ENCODE results near the gene PRKCD. TPM values are rescaled to one million over a fixed set of nuclear protein-coding genes. Genes with fewer than 3 reads are reported as not detected.

Gene PRKCD
- total RNA-seq, 1 experiment from 2014 or later, result 19.2 TPM

DNA sequence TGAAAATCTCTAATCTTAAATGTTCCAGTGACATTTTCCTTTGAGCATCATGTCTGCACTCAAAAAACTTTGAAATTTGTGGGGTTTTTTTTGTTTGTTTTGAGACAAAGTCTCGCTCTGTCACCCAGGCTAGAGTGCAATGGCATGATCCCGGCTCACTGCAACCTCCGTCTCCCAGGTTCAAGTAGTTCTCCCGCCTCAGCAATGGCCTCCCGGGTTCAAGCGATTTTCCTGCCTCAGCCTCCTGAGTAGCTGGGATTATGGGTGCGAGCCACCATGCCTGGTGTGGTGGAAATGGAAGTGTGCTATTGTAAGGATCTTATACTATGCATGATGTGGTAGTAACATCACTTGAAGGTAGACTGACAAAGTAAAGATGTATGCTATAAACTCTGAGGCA lies 52.3 kb downstream of the PRKCD start:
- CTCF ChIA-PET, result no interaction called here
- Mint-ChIP-seq H3K36me3 (peaks cover 6% of the 10 kb centered on the region), H3K27me3 (ENCODE audit: low read depth) (peaks cover 12% of the 10 kb centered on the region), H3K4me1 (no peaks in the 10 kb centered on the region), H3K9me3 (peaks cover 23% of the 10 kb centered on the region), H3K27ac (no peak overlapping the region), H3K4me3 (no peak overlapping the region)
- ATAC-seq (no peak), DNase-seq (ENCODE audit: low spot score) (no peak)
- no peak for TF ChIP-seq ERG (CRISPR knock-in tag; IDR thresholded peaks at IDR 0.05)
- TF ChIP-seq, protein P1, sequence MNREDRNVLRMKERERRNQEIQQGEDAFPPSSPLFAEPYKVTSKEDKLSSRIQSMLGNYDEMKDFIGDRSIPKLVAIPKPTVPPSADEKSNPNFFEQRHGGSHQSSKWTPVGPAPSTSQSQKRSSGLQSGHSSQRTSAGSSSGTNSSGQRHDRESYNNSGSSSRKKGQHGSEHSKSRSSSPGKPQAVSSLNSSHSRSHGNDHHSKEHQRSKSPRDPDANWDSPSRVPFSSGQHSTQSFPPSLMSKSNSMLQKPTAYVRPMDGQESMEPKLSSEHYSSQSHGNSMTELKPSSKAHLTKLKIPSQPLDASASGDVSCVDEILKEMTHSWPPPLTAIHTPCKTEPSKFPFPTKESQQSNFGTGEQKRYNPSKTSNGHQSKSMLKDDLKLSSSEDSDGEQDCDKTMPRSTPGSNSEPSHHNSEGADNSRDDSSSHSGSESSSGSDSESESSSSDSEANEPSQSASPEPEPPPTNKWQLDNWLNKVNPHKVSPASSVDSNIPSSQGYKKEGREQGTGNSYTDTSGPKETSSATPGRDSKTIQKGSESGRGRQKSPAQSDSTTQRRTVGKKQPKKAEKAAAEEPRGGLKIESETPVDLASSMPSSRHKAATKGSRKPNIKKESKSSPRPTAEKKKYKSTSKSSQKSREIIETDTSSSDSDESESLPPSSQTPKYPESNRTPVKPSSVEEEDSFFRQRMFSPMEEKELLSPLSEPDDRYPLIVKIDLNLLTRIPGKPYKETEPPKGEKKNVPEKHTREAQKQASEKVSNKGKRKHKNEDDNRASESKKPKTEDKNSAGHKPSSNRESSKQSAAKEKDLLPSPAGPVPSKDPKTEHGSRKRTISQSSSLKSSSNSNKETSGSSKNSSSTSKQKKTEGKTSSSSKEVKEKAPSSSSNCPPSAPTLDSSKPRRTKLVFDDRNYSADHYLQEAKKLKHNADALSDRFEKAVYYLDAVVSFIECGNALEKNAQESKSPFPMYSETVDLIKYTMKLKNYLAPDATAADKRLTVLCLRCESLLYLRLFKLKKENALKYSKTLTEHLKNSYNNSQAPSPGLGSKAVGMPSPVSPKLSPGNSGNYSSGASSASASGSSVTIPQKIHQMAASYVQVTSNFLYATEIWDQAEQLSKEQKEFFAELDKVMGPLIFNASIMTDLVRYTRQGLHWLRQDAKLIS (CRISPR knock-in tag; IDR thresholded peaks at IDR 0.05; ENCODE audit: borderline replicate concordance), result no peak
- TF ChIP-seq OVOL2 (CRISPR knock-in tag; IDR thresholded peaks at IDR 0.05; ENCODE audit: borderline replicate concordance), result no peak
- POLR2A ChIA-PET, result no interaction called here

GRCh38 chr3:53215816-53216215 lies 54.8 kb downstream of the PRKCD start:
- DNase-seq (ENCODE audit: low spot score) (no peak), ATAC-seq (no peak)
- Mint-ChIP-seq H3K4me3 (no peak overlapping the region), H3K4me1 (no peaks in the 10 kb centered on the region; the same call in 1 of the 2 replicates), H3K27me3 (ENCODE audit: low read depth) (peaks cover 6% of the 10 kb centered on the region; the same call in 1 of the 2 replicates), H3K9me3 (0 out of 2 replicates have a peak, but pooled peaks cover 4% of the 10 kb centered on the region), H3K36me3 (no peaks in the 10 kb centered on the region), H3K27ac (no peak overlapping the region; the same call in 1 of the 2 replicates)
- TF ChIP-seq IRF2 (CRISPR knock-in tag; IDR thresholded peaks at IDR 0.05; ENCODE audit: borderline replicate concordance, low read depth), result no peak
- TF ChIP-seq NR2C2 (CRISPR knock-in tag; IDR thresholded peaks at IDR 0.05), result no peak
- no peak for TF ChIP-seq ZBTB43 (CRISPR knock-in tag; IDR thresholded peaks at IDR 0.05)
- ChIA-PET CTCF (interaction anchor here (0.7 to 2.0 kb wide), 2 partner anchors 20 to 27 kb away, joined by 3 to 9 read pairs; no protein-coding TSS in a partner anchor), POLR2A (interaction anchor here (0.6 kb wide), 1 partner anchor 98 kb away, joined by 4 read pairs; no protein-coding TSS in a partner anchor)

GRCh38 chr3:53216723-53217122 lies 55.7 kb downstream of the PRKCD start:
- Mint-ChIP-seq H3K27ac (no peak overlapping the region), H3K27me3 (ENCODE audit: low read depth) (peaks cover 6% of the 10 kb centered on the region; the same call in 1 of the 2 replicates), H3K9me3 (no peaks in the 10 kb centered on the region), H3K4me1 (no peaks in the 10 kb centered on the region; the same call in 1 of the 2 replicates), H3K4me3 (no peak overlapping the region), H3K36me3 (no peaks in the 10 kb centered on the region)
- POLR2A ChIA-PET, result interaction anchor here (0.6 kb wide), 1 partner anchor 97 kb away, joined by 4 read pairs; no protein-coding TSS in a partner anchor
- no peak for DNase-seq (ENCODE audit: low spot score)
- no peak for ATAC-seq
- CTCF ChIA-PET, result interaction anchor here (0.7 to 1.2 kb wide), 2 partner anchors 20 to 26 kb away, joined by 3 read pairs; no protein-coding TSS in a partner anchor
- TF ChIP-seq MAX (CRISPR knock-in tag; IDR thresholded peaks at IDR 0.05) (no peak), ZNF263 (CRISPR knock-in tag; IDR thresholded peaks at IDR 0.05; ENCODE audit: low read depth) (no peak), ZMAT4 (CRISPR knock-in tag; IDR thresholded peaks at IDR 0.05) (no peak), ARID4B (CRISPR knock-in tag; IDR thresholded peaks at IDR 0.05; ENCODE audit: borderline replicate concordance) (no peak), AR (CRISPR knock-in tag; IDR thresholded peaks at IDR 0.05) (no peak), SP1 (CRISPR knock-in tag; conservative IDR thresholded peaks at IDR 0.05) (no peak), TEAD1 (CRISPR knock-in tag; IDR thresholded peaks at IDR 0.05) (no peak), SOX15 (CRISPR knock-in tag; IDR thresholded peaks at IDR 0.05) (no peak)
- TF ChIP-seq, protein P2, sequence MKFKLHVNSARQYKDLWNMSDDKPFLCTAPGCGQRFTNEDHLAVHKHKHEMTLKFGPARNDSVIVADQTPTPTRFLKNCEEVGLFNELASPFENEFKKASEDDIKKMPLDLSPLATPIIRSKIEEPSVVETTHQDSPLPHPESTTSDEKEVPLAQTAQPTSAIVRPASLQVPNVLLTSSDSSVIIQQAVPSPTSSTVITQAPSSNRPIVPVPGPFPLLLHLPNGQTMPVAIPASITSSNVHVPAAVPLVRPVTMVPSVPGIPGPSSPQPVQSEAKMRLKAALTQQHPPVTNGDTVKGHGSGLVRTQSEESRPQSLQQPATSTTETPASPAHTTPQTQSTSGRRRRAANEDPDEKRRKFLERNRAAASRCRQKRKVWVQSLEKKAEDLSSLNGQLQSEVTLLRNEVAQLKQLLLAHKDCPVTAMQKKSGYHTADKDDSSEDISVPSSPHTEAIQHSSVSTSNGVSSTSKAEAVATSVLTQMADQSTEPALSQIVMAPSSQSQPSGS (CRISPR knock-in tag; IDR thresholded peaks at IDR 0.05; ENCODE audit: borderline replicate concordance, low read depth), result no peak
